KMS-11 (cell line): Measurements from ENCODE around the gene VPS33B.

ENCODE experiments used
- H2AFZ ChIP-seq: fragments of 200-600 bp; sonication (generic); 2 replicates; pipeline ENCODE4 v1.6.1; 2016; ENCODE audit warnings: antibody characterized with exemption, mixed run types, low read depth
- H3K27ac ChIP-seq: fragments of 200-600 bp; sonication (generic); 2 replicates; pipeline ENCODE4 v1.6.1; 2016; ENCODE audit warnings: mild to moderate bottlenecking, mixed run types
- H3K27me3 ChIP-seq: fragments of 200-600 bp; sonication (generic); 2 replicates; pipeline ENCODE4 v1.6.1; 2017; ENCODE audit warnings: mild to moderate bottlenecking, low read depth, mixed run types, moderate library complexity; ENCODE audit not compliant: insufficient read depth
- H3K36me3 ChIP-seq: fragments of 200-600 bp; sonication (generic); 2 replicates; pipeline ENCODE4 v1.6.1; 2017; ENCODE audit warnings: mild to moderate bottlenecking, mixed run types; ENCODE audit not compliant: insufficient read depth
- H3K4me1 ChIP-seq: fragments of 200-600 bp; sonication (generic); 2 replicates; pipeline ENCODE4 v1.6.1; 2016; ENCODE audit warnings: mild to moderate bottlenecking, low read depth, mixed run types; ENCODE audit not compliant: poor library complexity, severe bottlenecking
- H3K4me2 ChIP-seq: fragments of 200-600 bp; sonication (generic); 2 replicates; pipeline ENCODE4 v1.7.0; 2016; ENCODE audit warnings: mild to moderate bottlenecking, mixed run types
- H3K4me3 ChIP-seq: fragments of 200-600 bp; sonication (generic); IDR thresholded peaks from 2 replicates; pipeline ENCODE4 v1.6.1; 2017; ENCODE audit warnings: low read depth, low read length, mixed read lengths; ENCODE audit not compliant: insufficient read depth
- H3K79me2 ChIP-seq: fragments of 200-600 bp; sonication (generic); 2 replicates; pipeline ENCODE4 v1.6.1; 2016; ENCODE audit warnings: low read depth, mixed run types; ENCODE audit not compliant: insufficient read depth
- H3K9ac ChIP-seq: fragments of 200-600 bp; sonication (generic); 2 replicates; pipeline ENCODE4 v1.6.1; 2016; ENCODE audit warnings: mild to moderate bottlenecking, mixed run types
- H4K20me1 ChIP-seq: fragments of 200-600 bp; sonication (generic); 2 replicates; pipeline ENCODE4 v1.6.1; 2016; ENCODE audit warnings: mild to moderate bottlenecking, mixed run types; ENCODE audit not compliant: insufficient read depth
- CTCF ChIP-seq: fragments of 200-600 bp; sonication (generic); conservative IDR thresholded peaks from 2 replicates; pipeline ENCODE4 v1.6.1; 2017; ENCODE audit warnings: low read depth, mild to moderate bottlenecking, antibody characterized with exemption, low read length, moderate library complexity, mixed read lengths

Gene VPS33B

GRCh38 chr15:90987561-90988141 lies 34.7 kb downstream of the VPS33B start:
- Histone ChIP-seq H3K4me1 (peaks cover 40% of the 10 kb centered on the region), H2AFZ (no peak overlapping the region), H3K36me3 (peaks cover 7% of the 10 kb centered on the region; the same call in 1 of the 2 replicates), H4K20me1 (peaks cover 13% of the 10 kb centered on the region; the same call in 1 of the 2 replicates), H3K27me3 (no peaks in the 10 kb centered on the region), H3K4me3 (no peak overlapping the region), H3K79me2 (peaks cover 84% of the 10 kb centered on the region), H3K4me2 (peak overlapping the region; percentile 6; the same call in 1 of the 2 replicates), H3K27ac (no peak overlapping the region), H3K9ac (no peak overlapping the region)
- TF ChIP-seq CTCF = no peak

- peaks cover 7% of the 10 kb centered on the region; the same call in 1 of the 2 replicates for H3K36me3 ChIP-seq
- peaks cover 77% of the 10 kb centered on the region for H3K79me2 ChIP-seq
- H3K9ac ChIP-seq = no peak overlapping the region
- no peak for TF ChIP-seq CTCF
- peak overlapping the region; percentile 6; the same call in 1 of the 2 replicates for H3K4me2 ChIP-seq
- no peak overlapping the region for H3K27ac ChIP-seq
- no peak overlapping the region for H2AFZ ChIP-seq
- H4K20me1 ChIP-seq = peaks cover 13% of the 10 kb centered on the region; the same call in 1 of the 2 replicates
- H3K4me1 ChIP-seq = peaks cover 33% of the 10 kb centered on the region
- no peak overlapping the region for H3K4me3 ChIP-seq
- no peaks in the 10 kb centered on the region for H3K27me3 ChIP-seq
Observed at GRCh38 chr15:90986790-90987507, 35.4 kb downstream of the VPS33B start.

GRCh38 chr15:90982135-90982534 lies 40.3 kb downstream of the VPS33B start:
- peaks cover 30% of the 10 kb centered on the region for H3K79me2 ChIP-seq
- no peaks in the 10 kb centered on the region for H3K27me3 ChIP-seq
- TF ChIP-seq CTCF = no peak
- no peak overlapping the region for H3K27ac ChIP-seq
- H2AFZ ChIP-seq = no peak overlapping the region
- H3K4me1 ChIP-seq = peaks cover 19% of the 10 kb centered on the region
- H3K9ac ChIP-seq = no peak overlapping the region
- 0 out of 2 replicates have a peak, but pooled peaks cover 5% of the 10 kb centered on the region for H4K20me1 ChIP-seq
- H3K4me2 ChIP-seq = no peak overlapping the region
- peaks cover 20% of the 10 kb centered on the region; the same call in 1 of the 2 replicates for H3K36me3 ChIP-seq
- H3K4me3 ChIP-seq = no peak overlapping the region

GRCh38 chr15:90981681-90982080 lies 40.7 kb downstream of the VPS33B start:
- H3K9ac ChIP-seq = no peak overlapping the region
- peaks cover 25% of the 10 kb centered on the region for H3K79me2 ChIP-seq

More at GRCh38 chr15:90981681-90982080, 40.7 kb downstream of the VPS33B start:
- no peak overlapping the region for H3K27ac ChIP-seq
- peaks cover 14% of the 10 kb centered on the region for H3K4me1 ChIP-seq
- no peak overlapping the region for H3K4me2 ChIP-seq
- 0 out of 2 replicates have a peak, but pooled peaks cover 5% of the 10 kb centered on the region for H4K20me1 ChIP-seq
- TF ChIP-seq CTCF = no peak
- H3K36me3 ChIP-seq = peaks cover 20% of the 10 kb centered on the region; the same call in 1 of the 2 replicates
- H2AFZ ChIP-seq = no peak overlapping the region
- H3K27me3 ChIP-seq = no peaks in the 10 kb centered on the region
- H3K4me3 ChIP-seq = no peak overlapping the region
